HepG2 (cell line): ENCODE measurements around the gene ADGRG6. TPM values are rescaled to one million over a fixed set of nuclear protein-coding genes. Genes with fewer than 3 reads are reported as not detected.

Experiments used
- AKNA ChIP-seq: sonication (generic); formaldehyde crosslinking; IDR thresholded peaks from 2 replicates; pipeline ENCODE4 v1.4.0; 2020; ENCODE audit warnings: missing genetic modification reagents, borderline replicate concordance
- ASH2L ChIP-seq: fragments of 300-600, 200-600 bp; sonication (generic); IDR thresholded peaks from 2 replicates; pipeline ENCODE4 v1.7.0; 2017; ENCODE audit warnings: low read depth, mild to moderate bottlenecking, moderate library complexity, mixed read lengths, low read length; ENCODE audit not compliant: insufficient read length
- DBP ChIP-seq: sonication (generic); formaldehyde crosslinking; IDR thresholded peaks from 2 replicates; pipeline ENCODE4 v1.4.0; 2020; ENCODE audit warnings: missing genetic modification reagents; ENCODE audit errors: not compliant biosample characterization
- ELF1 ChIP-seq: sonication (generic); formaldehyde crosslinking; IDR thresholded peaks from 2 replicates; pipeline ENCODE4 v1.4.0; 2020; ENCODE audit warnings: missing genetic modification reagents
- ELF4 ChIP-seq: sonication (generic); formaldehyde crosslinking; IDR thresholded peaks from 2 replicates; pipeline ENCODE4 v1.5.0; 2020; ENCODE audit warnings: missing genetic modification reagents, mild to moderate bottlenecking, moderate library complexity, borderline replicate concordance
- EP300 ChIP-seq, 3 experiments: sonication (generic) in 1 of 3; formaldehyde crosslinking in 1 of 3; IDR thresholded peaks; 2 replicates each; pipeline versions ENCODE4 v1.5.1 to v1.6.1; 2011 to 2020; ENCODE audit warnings: low read depth in 2 of 3, low read length in 2 of 3, borderline replicate concordance in 1 of 3, improper control_type of control experiment in 1 of 3, mild to moderate bottlenecking in 1 of 3, missing genetic modification reagents in 1 of 3, moderate library complexity in 1 of 3
- FOXK1 ChIP-seq: sonication (generic); formaldehyde crosslinking; IDR thresholded peaks from 2 replicates; pipeline ENCODE4 v1.4.0; 2020; ENCODE audit warnings: low read depth, missing genetic modification reagents, borderline replicate concordance
- HBP1 ChIP-seq: IDR thresholded peaks from 2 replicates; pipeline ENCODE4 v1.6.1; 2016; ENCODE audit warnings: low read depth, control low read depth
- NR2C2 ChIP-seq: sonication (generic); formaldehyde crosslinking; IDR thresholded peaks from 2 replicates; pipeline ENCODE4 v1.4.0; 2020; ENCODE audit warnings: missing genetic modification reagents, mild to moderate bottlenecking, moderate library complexity, borderline replicate concordance
- PHF8 ChIP-seq: sonication (generic); formaldehyde crosslinking; IDR thresholded peaks from 2 replicates; pipeline ENCODE4 v1.5.0; 2020; ENCODE audit warnings: missing genetic modification reagents
- RBFOX2 ChIP-seq: fragments of 200-400 bp; formaldehyde crosslinking; IDR thresholded peaks from 2 replicates; pipeline ENCODE4 v1.6.1; 2017; ENCODE audit warnings: low read depth, mild to moderate bottlenecking, low read length
- TCF7 ChIP-seq: sonication (generic); IDR thresholded peaks from 2 replicates; pipeline ENCODE4 v1.6.1; 2016; ENCODE audit warnings: antibody characterized with exemption, low read depth
- TIGD3 ChIP-seq: sonication (generic); formaldehyde crosslinking; IDR thresholded peaks from 2 replicates; pipeline ENCODE4 v1.5.1; 2020; ENCODE audit warnings: mild to moderate bottlenecking, missing genetic modification reagents, borderline replicate concordance
- WIZ ChIP-seq: sonication (generic); formaldehyde crosslinking; IDR thresholded peaks from 2 replicates; pipeline ENCODE4 v1.5.1; 2020; ENCODE audit warnings: mild to moderate bottlenecking, missing genetic modification reagents
- ZFP36L2 ChIP-seq: sonication (generic); formaldehyde crosslinking; IDR thresholded peaks from 2 replicates; pipeline ENCODE4 v1.4.0; 2020; ENCODE audit warnings: missing genetic modification reagents
- ZNF224 ChIP-seq: sonication (generic); formaldehyde crosslinking; IDR thresholded peaks from 2 replicates; pipeline ENCODE4 v1.5.0; 2020; ENCODE audit warnings: mild to moderate bottlenecking, missing genetic modification reagents
- ZNF570 ChIP-seq: sonication (generic); formaldehyde crosslinking; IDR thresholded peaks from 2 replicates; pipeline ENCODE4 v1.4.0; 2020; ENCODE audit warnings: mild to moderate bottlenecking, missing genetic modification reagents, borderline replicate concordance
- ZNF580 ChIP-seq: IDR thresholded peaks from 2 replicates; pipeline ENCODE4 v1.6.1; 2016; ENCODE audit warnings: low read depth, borderline replicate concordance
- polyA plus RNA-seq, 8 experiments: library from polyadenylated mRNA; depleted of rRNA in 3 of 8; stranded (reverse) in 7 of 8; unstranded in 1 of 8; fragments of >200 nt; fragmentation: Illumina TruSeq in 4 of 8; extraction: Trizol in 4 of 8; gene quantifications; 2 replicates each; pipeline versions ENCODE4 v1.2.1 to v1.2.3, GENCODE V29; 2011 to 2016; ENCODE audit warnings: low read depth in 4 of 8, missing spikeins in 1 of 8, mixed read lengths in 1 of 8; ENCODE audit not compliant: insufficient read depth in 1 of 8
- total RNA-seq, 5 experiments: library from RNA; depleted of rRNA; stranded (reverse); fragments of >200 nt; fragmentation: Illumina TruSeq; extraction: Trizol; gene quantifications; 2 replicates each; pipeline ENCODE4 v1.2.3, GENCODE V29; 2016; ENCODE audit warnings: low read depth in 1 of 5

ADGRG6 gene
- total and polyA plus RNA-seq, 2 of the 13 experiments (the other 11 are each of a cell fraction or from before 2014, with no cell fraction given), result 129 to 249 TPM

GRCh38 chr6:142301651-142302391, at the start of gene ADGRG6 (continued):
- TF ChIP-seq AKNA (CRISPR knock-in tag) (0 out of 2 replicates have a peak, but pooled peaks have one; percentile 17), ELF4 (CRISPR knock-in tag) (0 out of 2 replicates have a peak, but pooled peaks have one; percentile 21), ELF1 (peak; percentile 31; the same call in 1 of the 2 replicates), ZNF570 (CRISPR knock-in tag) (0 out of 2 replicates have a peak, but pooled peaks have one; percentile 28), TIGD3 (0 out of 2 replicates have a peak, but pooled peaks have one; percentile 3), NR2C2 (CRISPR knock-in tag) (peak; percentile 57; the same call in 1 of the 2 replicates), PHF8 (CRISPR knock-in tag) (peak; percentile 84), ZNF580 (CRISPR knock-in tag) (peak; percentile 67; the same call in 1 of the 2 replicates), EP300 (IDR thresholded peaks at IDR 0.05; ENCODE audit: low read depth in 2 of 2, low read length in 2 of 2) (0 out of 4 replicates have a peak, but pooled peaks of 1 of the 2 experiments have one; percentile 26), EP300 (CRISPR knock-in tag; IDR thresholded peaks at IDR 0.05; ENCODE audit: borderline replicate concordance) (peak; percentile 69; the same call in 1 of the 2 replicates), RBFOX2 (peak; percentile 100), FOXK1 (CRISPR knock-in tag) (peak; percentile 14; the same call in 1 of the 2 replicates), TCF7 (no peak), DBP (CRISPR knock-in tag) (peak; percentile 79), ZFP36L2 (CRISPR knock-in tag) (0 out of 2 replicates have a peak, but pooled peaks have one; percentile 82), WIZ (peak; percentile 94; the same call in 1 of the 2 replicates), HBP1 (peak; percentile 64; the same call in 1 of the 2 replicates), ASH2L (peak; percentile 98), ZNF224 (CRISPR knock-in tag) (no peak; the same call in 1 of the 2 replicates)
